OCI-LY1 (cell line): Measurements from ENCODE around the gene MAN2C1.
"Not testable (repeated sequence)": the region's sequence is repeated elsewhere in the genome, so short reads cannot be mapped to it uniquely, and the experiment has no call there.

Source experiments
- H2AFZ ChIP-seq: fragments of 200-600 bp; sonication (generic), shearing (Covaris generic); 2 replicates; pipeline ENCODE4 v1.6.0; 2014; ENCODE audit warnings: antibody characterized with exemption, mild to moderate bottlenecking, low read length
- H3F3A ChIP-seq: fragments of 200-600 bp; sonication (generic), shearing (Covaris generic); 2 replicates; pipeline ENCODE4 v1.6.0; 2014; ENCODE audit warnings: mild to moderate bottlenecking, antibody characterized with exemption, low read length, moderate library complexity; ENCODE audit not compliant: insufficient read depth
- H3K27ac ChIP-seq: fragments of 200-600 bp; sonication (generic); 2 replicates; pipeline ENCODE4 v1.5.1; 2014; ENCODE audit warnings: low read length, mixed run types, mild to moderate bottlenecking, low read depth; ENCODE audit not compliant: poor library complexity, severe bottlenecking
- H3K27me3 ChIP-seq: fragments of 200-600 bp; sonication (generic); 2 replicates; pipeline ENCODE4 v1.6.0; 2014; ENCODE audit warnings: antibody characterized with exemption, mild to moderate bottlenecking, low read length, moderate library complexity; ENCODE audit not compliant: insufficient read depth
- H3K36me3 ChIP-seq: fragments of 200-600 bp; sonication (generic); 2 replicates; pipeline ENCODE4 v1.6.1; 2014; ENCODE audit warnings: mild to moderate bottlenecking, antibody characterized with exemption, low read length, moderate library complexity, mixed read lengths; ENCODE audit not compliant: insufficient read depth
- H3K4me1 ChIP-seq: fragments of 200-600 bp; sonication (generic); 2 replicates; pipeline ENCODE4 v1.5.1; 2014; ENCODE audit warnings: mild to moderate bottlenecking, low read length, moderate library complexity; ENCODE audit not compliant: insufficient read depth, severe bottlenecking
- H3K4me2 ChIP-seq: fragments of 200-600 bp; sonication (generic), shearing (Covaris generic); 2 replicates; pipeline ENCODE4 v1.6.1; 2014; ENCODE audit warnings: low read length
- H3K4me3 ChIP-seq: fragments of 200-600 bp; sonication (generic); 2 replicates; pipeline ENCODE4 v1.5.1; 2014; ENCODE audit warnings: low read length, low read depth, mild to moderate bottlenecking, mixed read lengths; ENCODE audit not compliant: poor library complexity, severe bottlenecking
- H3K79me2 ChIP-seq: fragments of 200-600 bp; shearing (Covaris generic); 2 replicates; pipeline ENCODE4 v1.6.1; 2016; ENCODE audit warnings: mixed run types, low read length, mixed read lengths; ENCODE audit not compliant: insufficient read depth
- H3K9ac ChIP-seq: fragments of 200-600 bp; sonication (generic), shearing (Covaris generic); 2 replicates; pipeline ENCODE4 v1.6.1; 2014; ENCODE audit warnings: mild to moderate bottlenecking, low read length, mixed read lengths
- H3K9me2 ChIP-seq: fragments of 200-600 bp; sonication (generic), shearing (Covaris generic); 2 replicates; pipeline ENCODE4 v1.6.1; 2014; ENCODE audit warnings: low read depth, mild to moderate bottlenecking, low read length, mixed read lengths
- H3K9me3 ChIP-seq: fragments of 200-600 bp; shearing (Covaris generic); 2 replicates; pipeline ENCODE4 v1.6.1; 2014; ENCODE audit warnings: low read length, mixed read lengths
- H4K20me1 ChIP-seq: fragments of 200-600 bp; sonication (generic), shearing (Covaris generic); 2 replicates; pipeline ENCODE4 v1.6.0; 2016; ENCODE audit warnings: mild to moderate bottlenecking, low read length; ENCODE audit not compliant: insufficient read depth
- CTCF ChIP-seq: fragments of 200-600 bp; sonication (generic), shearing (Covaris generic); IDR thresholded peaks from 2 replicates; pipeline ENCODE4 v1.5.1; 2017; ENCODE audit warnings: mild to moderate bottlenecking, antibody characterized with exemption, low read length, moderate library complexity, mixed read lengths
- EZH2 ChIP-seq: fragments of 200-600 bp; sonication (generic), shearing (Covaris generic); IDR thresholded peaks from 2 replicates; pipeline ENCODE4 v1.8.0; 2017; ENCODE audit warnings: borderline replicate concordance, mixed run types, mild to moderate bottlenecking, antibody characterized with exemption, low read length, moderate library complexity, mixed read lengths

MAN2C1 gene

GRCh38 chr15:75327005-75327404 is 41.4 kb downstream of the MAN2C1 start:
- H3K9me2 ChIP-seq, result no peaks in the 10 kb centered on the region

GRCh38 chr15:75325922-75326321 is 42.5 kb downstream of the MAN2C1 start:
- TF ChIP-seq EZH2 (no peak), CTCF (no peak)
- Histone ChIP-seq H3K9me3 (no peaks in the 10 kb centered on the region), H3K4me2 (no peak overlapping the region)

More at GRCh38 chr15:75327005-75327404, 41.4 kb downstream of the MAN2C1 start:
- Histone ChIP-seq H3K4me1 (no peaks in the 10 kb centered on the region), H3F3A (no peaks in the 10 kb centered on the region), H3K9ac (no peak overlapping the region), H3K36me3 (no peaks in the 10 kb centered on the region), H2AFZ (no peak overlapping the region), H3K79me2 (no peaks in the 10 kb centered on the region), H3K4me3 (no peak overlapping the region), H3K27ac (no peak overlapping the region), H3K4me2 (no peak overlapping the region), H3K27me3 (0 out of 2 replicates have a peak, but pooled peaks cover 3% of the 10 kb centered on the region), H3K9me3 (no peaks in the 10 kb centered on the region), H4K20me1 (no peaks in the 10 kb centered on the region)
- TF ChIP-seq EZH2 (no peak), CTCF (no peak)

DNA sequence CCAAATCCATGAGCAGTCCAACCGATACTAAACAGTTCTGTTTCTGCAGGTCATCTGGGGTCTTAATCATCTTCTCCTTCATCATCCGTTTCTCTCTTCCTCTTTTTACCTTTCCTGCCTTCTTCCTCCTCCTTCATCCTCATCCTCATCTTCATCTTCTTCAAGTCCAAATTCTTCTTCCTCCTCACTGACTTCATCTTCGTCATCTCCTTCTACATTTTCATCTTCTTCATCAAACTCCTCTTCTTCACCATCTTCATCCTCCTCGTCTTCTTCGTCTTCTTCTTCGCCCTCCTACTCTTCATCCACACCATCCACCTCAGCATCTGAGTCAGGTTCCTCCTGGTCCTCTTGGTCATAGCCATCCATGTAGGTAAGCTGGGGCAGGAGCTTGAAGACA is 46.7 kb downstream of the MAN2C1 start:
- Histone ChIP-seq H3K27ac (no peak overlapping the region), H3K36me3 (no peaks in the 10 kb centered on the region), H3F3A (no peaks in the 10 kb centered on the region), H3K9me3 (no peaks in the 10 kb centered on the region), H3K4me1 (no peaks in the 10 kb centered on the region), H3K4me2 (no peak overlapping the region), H3K9ac (no peak overlapping the region), H3K9me2 (no peaks in the 10 kb centered on the region), H3K27me3 (no peaks in the 10 kb centered on the region), H3K79me2 (no peaks in the 10 kb centered on the region), H4K20me1 (no peaks in the 10 kb centered on the region), H3K4me3 (no peak overlapping the region), H2AFZ (no peak overlapping the region)
- TF ChIP-seq CTCF (no peak), EZH2 (no peak)

More at GRCh38 chr15:75325922-75326321, 42.5 kb downstream of the MAN2C1 start:
- Histone ChIP-seq H3K79me2 (no peaks in the 10 kb centered on the region), H3K9ac (no peak overlapping the region), H3K4me1 (no peaks in the 10 kb centered on the region), H3K9me2 (no peaks in the 10 kb centered on the region), H3K36me3 (no peaks in the 10 kb centered on the region), H3F3A (no peaks in the 10 kb centered on the region), H3K4me3 (no peak overlapping the region), H3K27ac (no peak overlapping the region), H4K20me1 (no peaks in the 10 kb centered on the region), H3K27me3 (0 out of 2 replicates have a peak, but pooled peaks cover 3% of the 10 kb centered on the region), H2AFZ (no peak overlapping the region)

GRCh38 chr15:75319231-75319897 is 49.0 kb downstream of the MAN2C1 start:
- H3F3A ChIP-seq, H2AFZ ChIP-seq, H3K36me3 ChIP-seq, H3K4me3 ChIP-seq, H3K4me2 ChIP-seq, H4K20me1 ChIP-seq, H3K9me3 ChIP-seq, H3K27me3 ChIP-seq, H3K79me2 ChIP-seq, H3K9ac ChIP-seq, H3K27ac ChIP-seq, H3K9me2 ChIP-seq, H3K4me1 ChIP-seq: not testable (repeated sequence)
